IMR-90 (cell line): ENCODE results near the gene MTMR4. TPM values are rescaled to one million over a fixed set of nuclear protein-coding genes. Genes with fewer than 3 reads are reported as not detected.

ENCODE experiments used
- ATAC-seq: fragments of 200-7000 bp; cut with Tn5 transposase; 2 replicates; pipeline ENCODE4 v1.9.1; 2020; ENCODE audit warnings: low read depth, mild to moderate bottlenecking, moderate library complexity
- BruUV-seq: library from RNA; stranded (reverse); fragments of 400-500 nt; replicated peaks from 2 replicates; lab custom pipeline; 2021; lab: Mats Ljungman, UMichigan
- CTCF ChIA-PET: fragments of 300-600 bp; formaldehyde crosslinking; extraction: SDS; loops from one replicate; lab custom pipeline; 2021; ENCODE audit warnings: antibody characterized with exemption; lab: Yijun Ruan, JAX
- POLR2A ChIA-PET: fragments of 300-600 bp; sonication (Branson Sonifier 250); formaldehyde crosslinking; loops from one replicate; lab custom pipeline; 2022; ENCODE audit warnings: antibody characterized with exemption; ENCODE audit not compliant: unreplicated experiment; lab: Charles Lee
- DNase-seq: peaks from one replicate; pipeline ENCODE4 v3.0.0; 2013
- H2AFZ ChIP-seq: replicated peaks from 2 replicates; pipeline ENCODE3; 2013; ENCODE audit warnings: low read length, mild to moderate bottlenecking; ENCODE audit not compliant: poor library complexity
- H2AK5ac ChIP-seq: 2 replicates; pipeline ENCODE4 v1.6.1; 2013; ENCODE audit warnings: low read depth, low read length, inconsistent platforms
- H2AK9ac ChIP-seq: replicated peaks from 2 replicates; pipeline ENCODE3; 2013; ENCODE audit warnings: mild to moderate bottlenecking, low read depth, low read length, moderate library complexity; ENCODE audit not compliant: poor library complexity
- H2BK120ac ChIP-seq: 2 replicates; pipeline ENCODE4 v1.6.1; 2013; ENCODE audit warnings: low read depth, low read length, inconsistent platforms
- H2BK15ac ChIP-seq: 3 replicates; pipeline ENCODE4 v1.6.1; 2013; ENCODE audit warnings: low read depth, low read length, inconsistent platforms
- H2BK20ac ChIP-seq: 2 replicates; pipeline ENCODE4 v1.6.1; 2013; ENCODE audit warnings: low read depth, mild to moderate bottlenecking, inconsistent platforms, low read length, moderate library complexity
- H2BK5ac ChIP-seq: 2 replicates; pipeline ENCODE4 v1.6.1; 2013; ENCODE audit warnings: mild to moderate bottlenecking, low read depth, low read length, inconsistent platforms; ENCODE audit not compliant: poor library complexity, severe bottlenecking
- H3K14ac ChIP-seq: replicated peaks from 2 replicates; pipeline ENCODE4 v1.6.1; 2013; ENCODE audit warnings: low read depth, low read length, inconsistent platforms
- H3K18ac ChIP-seq: 2 replicates; pipeline ENCODE4 v1.6.1; 2013; ENCODE audit warnings: low read depth, low read length, control low read depth
- H3K23ac ChIP-seq: 2 replicates; pipeline ENCODE4 v1.6.1; 2013; ENCODE audit warnings: low read depth, low read length, inconsistent platforms
- H3K27ac ChIP-seq: 2 replicates; pipeline ENCODE4 v1.5.1; 2013; ENCODE audit warnings: mild to moderate bottlenecking, control low read depth, low read length; ENCODE audit not compliant: insufficient read depth
- H3K27me3 ChIP-seq: 2 replicates; pipeline ENCODE4 v1.6.1; 2013; ENCODE audit warnings: low read length; ENCODE audit not compliant: control insufficient read depth, insufficient read depth
- H3K36me3 ChIP-seq: 2 replicates; pipeline ENCODE4 v1.6.1; 2013; ENCODE audit warnings: low read length, mixed read lengths; ENCODE audit not compliant: control insufficient read depth, insufficient read depth
- H3K4ac ChIP-seq: 2 replicates; pipeline ENCODE4 v1.6.1; 2013; ENCODE audit warnings: low read depth, low read length, inconsistent platforms
- H3K4me1 ChIP-seq: 2 replicates; pipeline ENCODE4 v1.6.1; 2013; ENCODE audit warnings: low read length, mixed read lengths; ENCODE audit not compliant: control insufficient read depth, insufficient read depth
- H3K4me2 ChIP-seq: 2 replicates; pipeline ENCODE4 v1.6.1; 2013; ENCODE audit warnings: low read depth, mild to moderate bottlenecking, control low read depth, low read length, moderate library complexity
- H3K4me3 ChIP-seq: 2 replicates; pipeline ENCODE4 v1.5.1; 2013; ENCODE audit warnings: low read depth, mild to moderate bottlenecking, control low read depth, low read length, moderate library complexity; ENCODE audit not compliant: insufficient read depth
- H3K56ac ChIP-seq: 2 replicates; pipeline ENCODE4 v1.6.1; 2013; ENCODE audit warnings: low read length, inconsistent platforms; ENCODE audit not compliant: insufficient read depth; ENCODE audit errors: extremely low read depth
- H3K79me1 ChIP-seq, 2 experiments: 2 replicates each; pipeline ENCODE4 v1.6.1; 2013; ENCODE audit warnings: low read length in 2 of 2, inconsistent platforms in 1 of 2, low read depth in 1 of 2
- H3K9ac ChIP-seq: 2 replicates; pipeline ENCODE4 v1.6.1; 2013; ENCODE audit warnings: low read depth, low read length, control low read depth
- H3K9me1 ChIP-seq: 2 replicates; pipeline ENCODE4 v1.6.1; 2013; ENCODE audit warnings: low read length, inconsistent platforms; ENCODE audit not compliant: insufficient read depth
- H3K9me3 ChIP-seq: 2 replicates; pipeline ENCODE4 v1.6.1; 2013; ENCODE audit warnings: low read length; ENCODE audit not compliant: control insufficient read depth, insufficient read depth
- H4K20me1 ChIP-seq: 2 replicates; pipeline ENCODE4 v1.6.1; 2013; ENCODE audit warnings: low read length, inconsistent platforms; ENCODE audit not compliant: insufficient read depth
- H4K5ac ChIP-seq: 2 replicates; pipeline ENCODE4 v1.6.1; 2013; ENCODE audit warnings: mild to moderate bottlenecking, low read depth, low read length, control low read depth
- H4K8ac ChIP-seq, 2 experiments: 2 replicates each; pipeline ENCODE4 v1.6.1; 2013; ENCODE audit warnings: low read depth in 2 of 2, low read length in 2 of 2, control low read depth in 1 of 2, inconsistent platforms in 1 of 2
- H4K91ac ChIP-seq: 2 replicates; pipeline ENCODE4 v1.6.1; 2013; ENCODE audit warnings: low read depth, low read length, inconsistent platforms; ENCODE audit not compliant: insufficient read depth
- BHLHE40 ChIP-seq: fragments of 150-350 bp; IDR thresholded peaks from 2 replicates; pipeline ENCODE4 v1.6.1; 2016; ENCODE audit warnings: mild to moderate bottlenecking, low read depth, low read length
- CEBPB ChIP-seq: IDR thresholded peaks from 2 replicates; pipeline ENCODE4 v1.6.1; 2012; ENCODE audit warnings: low read depth, low read length, improper control_type of control experiment
- CHD1 ChIP-seq: IDR thresholded peaks from 2 replicates; pipeline ENCODE4 v1.6.1; 2012; ENCODE audit warnings: low read depth, low read length, improper control_type of control experiment
- FOS ChIP-seq: fragments of 150-350 bp; IDR thresholded peaks from 2 replicates; pipeline ENCODE4 v1.6.1; 2016; ENCODE audit warnings: low read depth, low read length
- MXI1 ChIP-seq: IDR thresholded peaks from 2 replicates; pipeline ENCODE4 v1.6.1; 2012; ENCODE audit warnings: low read depth, mild to moderate bottlenecking, low read length, moderate library complexity, borderline replicate concordance
- NFE2L2 ChIP-seq: fragments of 150-350 bp; IDR thresholded peaks from 2 replicates; pipeline ENCODE4 v1.6.1; 2016; ENCODE audit warnings: low read depth, mild to moderate bottlenecking, low read length
- POLR2A ChIP-seq: IDR thresholded peaks from 2 replicates; pipeline ENCODE4 v1.6.1; 2012; ENCODE audit warnings: mild to moderate bottlenecking, low read depth, low read length
- RAD21 ChIP-seq: IDR thresholded peaks from 2 replicates; pipeline ENCODE4 v1.6.1; 2012; ENCODE audit warnings: low read length, improper control_type of control experiment
- RCOR1 ChIP-seq: IDR thresholded peaks from 2 replicates; pipeline ENCODE4 v1.6.1; 2012; ENCODE audit warnings: mild to moderate bottlenecking, low read length, improper control_type of control experiment; ENCODE audit not compliant: insufficient replicate concordance
- RFX5 ChIP-seq: IDR thresholded peaks from 2 replicates; pipeline ENCODE4 v1.8.0; 2012; ENCODE audit warnings: low read depth, mild to moderate bottlenecking, low read length, moderate library complexity
- SMC3 ChIP-seq: fragments of 150-350 bp; IDR thresholded peaks from 2 replicates; pipeline ENCODE4 v1.6.1; 2016; ENCODE audit warnings: low read depth, mild to moderate bottlenecking, antibody characterized with exemption, low read length, moderate library complexity
- WGBS, 2 experiments: methylation state at CpG; one replicate each; pipeline versions ENCODE4 v1.1.5 to v1.1.7; 2013; ENCODE audit warnings: missing lambda C conversion rate in 2 of 2; ENCODE audit not compliant: insufficient read length in 1 of 2; ENCODE audit errors: extremely low coverage in 2 of 2; 5-methylcytosine and 5-hydroxymethylcytosine counted together
- dilution Hi-C: fragments of 300-500 bp; cut with HindIII; formaldehyde crosslinking; loops from one replicate; pipeline ENCODE4 v1.14.3; 2018; ENCODE audit warnings: low sequenced_read_pairs; ENCODE audit not compliant: unreplicated experiment
- in situ Hi-C: fragments of 300-500 bp; cut with MboI; formaldehyde crosslinking; loops from 3 replicates; pipeline ENCODE4 v1.14.3; 2019; ENCODE audit warnings: low sequenced_read_pairs, inconsistent platforms, mixed read lengths
- intact Hi-C: fragments of 100-400 bp; cut with micrococcal nuclease; formaldehyde crosslinking; loops from 2 replicates; pipeline ENCODE4 v1.10.0; 2022
- polyA plus RNA-seq, 3 experiments: library from polyadenylated mRNA; depleted of rRNA; stranded (reverse); fragments of >200 nt; gene quantifications; 2 replicates each; pipeline ENCODE4 v1.2.3, GENCODE V29; 2012; ENCODE audit warnings: low replicate concordance in 1 of 3
- total RNA-seq: library from RNA; depleted of rRNA; stranded (reverse); fragments of >200 nt; gene quantifications from 2 replicates; pipeline ENCODE4 v1.2.3, GENCODE V29; 2012
- TF ChIP-seq, protein P1 (sequence below): conservative IDR thresholded peaks from 2 replicates; pipeline ENCODE4 v1.5.1; 2012; ENCODE audit warnings: mild to moderate bottlenecking, low read depth, low read length, improper control_type of control experiment
- TF ChIP-seq, protein P2 (sequence below): fragments of 150-350 bp; IDR thresholded peaks from 2 replicates; pipeline ENCODE4 v1.6.1; 2016; ENCODE audit warnings: low read depth, mild to moderate bottlenecking, low read length, moderate library complexity, borderline replicate concordance

Gene MTMR4
- total and polyA plus RNA-seq, 2 of the 4 experiments (the other 2 are of a cell fraction): 13.2 to 42.5 TPM

GRCh38 chr17:58498177-58498828 lies 16.1 kb downstream of the MTMR4 start:
- Histone ChIP-seq H3K27ac (no peak overlapping the region), H2BK120ac (no peak overlapping the region), H2BK5ac (no peak overlapping the region), H2BK20ac (no peak overlapping the region), H3K9me3 (no peaks in the 10 kb centered on the region), H3K36me3 (peaks cover 52% of the 10 kb centered on the region), H4K20me1 (no peaks in the 10 kb centered on the region), H3K9me1 (peaks cover 4% of the 10 kb centered on the region; the same call in 1 of the 2 replicates), H4K5ac (no peak overlapping the region), H2AK9ac (no peak overlapping the region), H3K4me2 (no peak overlapping the region), H4K91ac (no peak overlapping the region), H4K8ac (no peak overlapping the region), H3K23ac (no peak overlapping the region), H3K14ac (no peak overlapping the region), H2AFZ (no peak overlapping the region), H3K4ac (no peak overlapping the region), H3K18ac (no peak overlapping the region), H3K4me3 (no peak overlapping the region), H3K4me1 (no peaks in the 10 kb centered on the region), H2AK5ac (no peak overlapping the region), H2BK15ac (no peak overlapping the region), H3K9ac (no peak overlapping the region), H3K79me1 (no peaks in the 10 kb centered on the region), H3K27me3 (no peaks in the 10 kb centered on the region), H3K56ac (no peak overlapping the region)
- no peak for ATAC-seq
- no peak for DNase-seq
- no TSS peak for BruUV-seq
- ChIA-PET POLR2A (no interaction called here), CTCF (interaction anchor here (0.5 kb wide), 1 partner anchor 451 kb away, joined by 3 read pairs; no protein-coding TSS in a partner anchor)
- in situ Hi-C loops: no loop called here
- intact Hi-C loops: no loop called here
- 100% methylated on average over 1 to 2 of the region's 6 CpGs for whole genome bisulfite sequencing, 2 experiments
- dilution Hi-C loops: no loop called here
- no peak for TF ChIP-seq CEBPB
- TF ChIP-seq, protein P1, sequence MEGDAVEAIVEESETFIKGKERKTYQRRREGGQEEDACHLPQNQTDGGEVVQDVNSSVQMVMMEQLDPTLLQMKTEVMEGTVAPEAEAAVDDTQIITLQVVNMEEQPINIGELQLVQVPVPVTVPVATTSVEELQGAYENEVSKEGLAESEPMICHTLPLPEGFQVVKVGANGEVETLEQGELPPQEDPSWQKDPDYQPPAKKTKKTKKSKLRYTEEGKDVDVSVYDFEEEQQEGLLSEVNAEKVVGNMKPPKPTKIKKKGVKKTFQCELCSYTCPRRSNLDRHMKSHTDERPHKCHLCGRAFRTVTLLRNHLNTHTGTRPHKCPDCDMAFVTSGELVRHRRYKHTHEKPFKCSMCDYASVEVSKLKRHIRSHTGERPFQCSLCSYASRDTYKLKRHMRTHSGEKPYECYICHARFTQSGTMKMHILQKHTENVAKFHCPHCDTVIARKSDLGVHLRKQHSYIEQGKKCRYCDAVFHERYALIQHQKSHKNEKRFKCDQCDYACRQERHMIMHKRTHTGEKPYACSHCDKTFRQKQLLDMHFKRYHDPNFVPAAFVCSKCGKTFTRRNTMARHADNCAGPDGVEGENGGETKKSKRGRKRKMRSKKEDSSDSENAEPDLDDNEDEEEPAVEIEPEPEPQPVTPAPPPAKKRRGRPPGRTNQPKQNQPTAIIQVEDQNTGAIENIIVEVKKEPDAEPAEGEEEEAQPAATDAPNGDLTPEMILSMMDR: no peak
- no peak for TF ChIP-seq RAD21
- TF ChIP-seq RCOR1: no peak
- no peak for TF ChIP-seq POLR2A
- TF ChIP-seq CHD1: no peak
- no peak for TF ChIP-seq RFX5
- TF ChIP-seq, protein P2, sequence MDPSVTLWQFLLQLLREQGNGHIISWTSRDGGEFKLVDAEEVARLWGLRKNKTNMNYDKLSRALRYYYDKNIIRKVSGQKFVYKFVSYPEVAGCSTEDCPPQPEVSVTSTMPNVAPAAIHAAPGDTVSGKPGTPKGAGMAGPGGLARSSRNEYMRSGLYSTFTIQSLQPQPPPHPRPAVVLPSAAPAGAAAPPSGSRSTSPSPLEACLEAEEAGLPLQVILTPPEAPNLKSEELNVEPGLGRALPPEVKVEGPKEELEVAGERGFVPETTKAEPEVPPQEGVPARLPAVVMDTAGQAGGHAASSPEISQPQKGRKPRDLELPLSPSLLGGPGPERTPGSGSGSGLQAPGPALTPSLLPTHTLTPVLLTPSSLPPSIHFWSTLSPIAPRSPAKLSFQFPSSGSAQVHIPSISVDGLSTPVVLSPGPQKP: no peak
- no peak for TF ChIP-seq FOS
- no peak for TF ChIP-seq NFE2L2
- no peak for TF ChIP-seq SMC3
- TF ChIP-seq BHLHE40: no peak
- no peak for TF ChIP-seq MXI1
